Muscle of back (tissue), 11 donors: ENCODE data around the gene POFUT2. TPM values are rescaled to one million over a fixed set of nuclear protein-coding genes. Genes with fewer than 3 reads are reported as not detected.

Source experiments
- DNase-seq, 3 donors: peaks; one replicate each; pipeline versions ENCODE4 v3.0.0 to v3.0.0-alpha.2; 2013
- polyA plus RNA-seq, 10 donors: library from polyadenylated mRNA; unstranded; fragments of 120-200 nt; gene quantifications; one replicate each; pipeline ENCODE4 v1.2.1, GENCODE V29; 2013; ENCODE audit not compliant: insufficient read length in 10 of 10

Gene POFUT2
- polyA plus RNA-seq, 10 donors = 30.6 to 44.3 (median 39.3) TPM

DNA sequence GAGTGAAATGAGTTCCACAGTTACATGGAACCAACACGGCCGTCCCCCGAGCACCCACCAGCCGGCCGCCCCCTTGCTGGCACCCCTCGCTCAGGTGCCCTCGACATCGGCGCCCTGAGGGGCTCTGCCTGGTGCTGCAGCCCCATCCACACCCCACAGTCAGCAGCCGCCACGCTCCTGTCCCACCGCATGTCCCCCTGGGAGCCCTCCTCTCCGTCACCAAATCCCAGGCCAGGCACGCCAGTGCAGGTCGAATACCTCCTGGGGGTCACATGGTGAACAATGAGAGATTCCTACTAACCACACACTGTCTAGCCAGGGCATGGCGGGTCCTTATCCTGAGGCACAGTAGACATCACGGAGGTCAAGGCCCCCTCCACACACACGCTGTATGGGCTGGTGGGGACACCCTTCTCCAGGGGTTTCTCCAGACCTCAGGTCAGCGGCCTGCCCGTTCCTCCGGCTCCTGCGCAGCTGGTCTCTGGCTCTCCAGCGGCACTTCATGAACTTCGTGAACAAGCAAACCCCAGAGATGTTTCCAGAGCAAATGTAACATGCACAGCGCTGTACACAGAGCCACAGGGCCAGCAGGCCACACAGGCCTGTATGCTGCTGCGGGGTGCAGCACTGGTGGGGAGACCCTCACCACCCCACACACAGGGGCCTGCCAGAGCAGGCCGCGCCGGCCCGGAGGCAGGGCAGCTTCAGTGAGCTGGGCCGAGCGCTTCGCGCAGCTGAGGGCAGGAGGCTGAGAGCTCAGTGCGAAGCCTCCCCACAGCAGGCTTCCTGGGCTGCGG is 21.8 kb downstream of the POFUT2 start:
- no peak for DNase-seq

- DNase-seq = no peak
Measured at GRCh38 chr21:45264912-45265515, 22.7 kb downstream of the POFUT2 start.

DNA sequence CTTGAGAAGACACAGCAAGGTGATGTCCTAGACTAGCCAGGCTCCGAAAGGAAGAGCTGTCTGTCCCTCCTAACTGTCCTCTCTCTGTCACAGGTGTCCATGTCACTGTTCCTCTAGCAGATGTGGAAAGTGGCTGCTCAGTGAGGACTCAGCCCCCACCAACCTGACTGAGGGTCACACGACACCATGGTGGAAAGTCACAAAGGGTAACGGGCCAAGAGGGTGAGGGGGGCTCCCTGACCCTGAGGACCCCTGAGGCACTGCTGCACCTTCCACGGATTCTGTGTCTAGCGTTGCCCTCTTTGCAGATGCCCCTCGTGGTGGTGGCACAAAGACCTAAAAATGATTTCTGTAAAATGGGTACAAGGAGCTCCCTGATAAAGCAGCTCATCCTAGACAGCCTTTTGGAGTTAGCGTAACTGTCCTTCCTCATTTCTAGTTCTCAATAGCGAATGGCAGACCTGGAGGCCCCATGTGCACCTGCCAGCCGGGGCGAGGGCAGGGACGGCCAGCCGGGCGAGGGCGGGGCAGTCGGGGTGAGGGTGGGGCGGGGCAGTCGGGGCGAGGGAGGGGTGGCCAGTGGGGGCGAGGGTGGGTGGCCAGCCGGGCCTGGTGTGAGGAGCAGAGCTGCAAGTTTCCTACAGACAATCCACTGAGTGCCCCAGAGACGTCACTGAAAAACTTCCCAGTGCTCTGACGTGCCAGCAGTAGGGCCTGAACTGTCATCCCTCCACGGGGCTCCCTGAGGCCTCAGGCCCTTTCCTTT is 23.4 kb downstream of the POFUT2 start:
- DNase-seq = no peak

DNA sequence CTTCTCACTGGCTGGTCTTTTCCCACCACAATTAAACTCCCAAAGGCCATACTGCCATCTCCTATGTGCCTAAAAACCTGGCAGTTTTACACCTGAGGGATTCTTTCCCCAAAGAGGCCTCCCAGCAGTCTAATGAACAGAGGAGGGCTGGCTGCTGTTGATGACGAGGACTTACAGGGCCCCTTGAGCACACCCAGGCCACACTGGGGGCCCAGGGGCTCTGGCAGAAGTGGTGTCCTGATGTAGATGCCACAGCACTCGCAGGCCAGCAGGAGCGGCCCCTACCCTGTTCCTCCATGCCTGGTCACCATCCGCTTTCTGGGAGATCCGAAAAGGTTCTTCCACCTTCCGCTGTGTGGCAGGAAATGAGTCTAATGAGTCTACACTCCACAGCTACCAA is 24.2 kb downstream of the POFUT2 start:
- no peak for DNase-seq

DNA sequence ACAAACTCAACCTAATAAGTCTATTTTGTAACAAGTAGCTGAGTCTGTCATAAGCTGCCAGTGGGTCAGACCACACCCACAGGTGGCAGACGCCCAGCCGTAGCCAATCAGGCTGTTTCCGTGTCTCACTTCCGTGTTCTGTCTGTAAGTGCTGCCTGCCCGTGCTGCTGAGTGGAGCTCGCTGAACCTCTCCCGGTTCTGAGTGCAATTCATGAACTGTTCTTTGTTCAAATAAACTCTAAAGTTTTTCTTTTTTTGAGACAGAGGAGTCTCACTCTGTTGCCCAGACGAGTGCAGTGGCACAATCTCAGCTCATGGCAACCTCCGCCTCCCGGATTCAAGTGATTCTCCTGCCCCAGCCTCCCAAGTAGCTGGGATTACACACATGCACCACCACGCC is 25.1 kb downstream of the POFUT2 start:
- no peak for DNase-seq

- no peak for DNase-seq
Measured at GRCh38 chr21:45262041-45262581, 25.6 kb downstream of the POFUT2 start.

DNA sequence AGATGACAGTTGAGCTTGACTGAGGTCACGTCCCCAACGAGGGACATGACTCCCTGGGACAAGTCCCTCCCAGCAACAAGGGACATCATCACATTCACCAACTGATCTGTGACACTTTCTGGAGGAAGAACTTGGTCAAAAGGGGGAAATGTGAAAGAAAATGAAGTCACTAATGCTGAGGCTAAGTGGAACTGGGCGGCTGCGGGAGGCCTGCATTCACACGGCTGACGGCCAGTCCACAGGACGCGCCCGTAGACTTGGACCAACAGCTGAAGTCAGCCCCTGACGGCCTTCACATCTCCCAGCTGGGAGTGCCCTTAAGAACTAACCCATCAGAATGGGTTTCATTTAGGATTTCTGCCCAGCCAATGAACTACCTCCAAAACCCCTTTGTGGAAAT is 26.6 kb downstream of the POFUT2 start:
- no peak for DNase-seq

DNA sequence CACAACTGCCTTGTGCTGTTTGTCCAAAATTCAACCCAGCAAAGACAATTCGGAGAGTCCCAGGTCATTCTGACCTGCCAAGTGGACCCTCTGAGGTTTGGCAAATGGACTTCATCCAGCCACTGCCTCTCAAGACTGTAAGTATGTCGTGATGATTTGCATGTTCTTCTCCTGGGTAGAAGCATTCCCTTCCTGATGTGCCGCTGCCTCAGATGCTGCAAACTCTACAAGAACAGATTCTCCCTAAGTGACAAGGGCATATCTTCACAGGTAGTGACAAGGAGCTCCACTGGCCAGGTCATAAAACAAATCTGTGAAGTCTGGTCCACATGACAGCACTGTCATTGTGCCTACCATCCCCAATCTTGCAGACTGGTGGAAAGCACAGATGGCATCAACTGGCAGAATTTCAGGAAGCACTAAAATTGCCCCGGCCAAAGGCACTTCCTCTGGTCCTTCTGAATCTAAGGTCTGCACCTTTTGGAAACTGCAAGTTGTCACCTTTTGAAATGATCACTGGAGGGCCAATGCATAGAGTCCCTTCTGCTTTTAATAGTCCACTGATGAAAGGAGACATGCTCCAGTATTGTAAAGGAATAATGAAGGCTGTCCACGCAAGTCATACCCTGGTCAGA is 27.4 kb downstream of the POFUT2 start:
- DNase-seq = no peak

DNA sequence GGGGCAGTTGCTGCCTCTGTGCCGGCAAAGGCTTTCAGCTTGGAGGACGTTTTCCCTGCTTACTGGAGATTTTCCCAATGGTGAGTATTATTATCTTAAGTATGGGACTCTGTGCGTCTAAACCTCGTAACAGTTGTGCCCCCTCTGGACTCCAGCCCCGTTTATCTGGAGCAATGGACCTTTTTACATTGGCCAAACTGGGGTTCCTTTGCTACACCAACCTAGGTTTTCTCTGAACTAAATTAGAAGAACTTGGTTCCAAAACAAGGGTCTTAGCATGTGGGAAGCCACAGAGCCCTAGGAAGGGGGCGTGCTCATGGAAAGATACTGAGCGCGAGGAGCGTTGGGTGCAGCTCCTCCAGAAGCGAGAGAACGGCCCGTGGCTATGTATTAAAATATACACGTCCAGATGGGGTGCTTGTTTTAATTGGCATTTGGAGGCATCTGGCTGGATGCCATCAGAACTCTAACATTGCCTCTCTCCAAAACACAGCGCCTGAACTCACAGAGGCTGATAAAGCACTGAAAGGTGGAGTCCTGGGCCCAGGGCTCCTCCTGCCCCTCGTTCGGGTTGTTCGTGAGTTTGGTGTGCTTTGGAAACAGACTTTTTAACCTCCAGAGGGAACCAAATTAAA is 28.4 kb downstream of the POFUT2 start:
- no peak for DNase-seq

DNA sequence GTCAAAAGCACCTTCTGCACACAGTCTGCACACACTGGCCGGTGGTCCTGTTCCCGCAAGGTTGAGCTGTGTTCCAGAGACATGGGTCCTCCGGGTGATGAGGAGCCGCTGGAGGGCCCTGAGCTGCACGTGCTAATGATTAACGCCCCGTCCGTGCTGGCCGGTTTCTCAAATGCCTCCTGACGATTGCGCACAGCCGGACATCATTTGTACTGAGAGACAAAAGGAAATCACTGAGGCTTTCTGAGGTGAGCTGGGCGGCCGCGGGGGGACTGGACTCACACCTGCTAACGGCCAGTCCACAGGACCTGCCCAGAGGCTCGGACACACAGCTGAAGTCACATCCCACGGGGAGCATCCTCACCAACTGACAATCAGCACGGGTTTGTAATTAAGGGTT is 29.2 kb downstream of the POFUT2 start:
- DNase-seq = no peak

GRCh38 chr21:45257673-45258341 is 29.9 kb downstream of the POFUT2 start:
- DNase-seq = no peak

- peak in 1 of 3 donors; percentile 40 for DNase-seq
Measured at GRCh38 chr21:45256912-45257672, 30.6 kb downstream of the POFUT2 start.

DNA sequence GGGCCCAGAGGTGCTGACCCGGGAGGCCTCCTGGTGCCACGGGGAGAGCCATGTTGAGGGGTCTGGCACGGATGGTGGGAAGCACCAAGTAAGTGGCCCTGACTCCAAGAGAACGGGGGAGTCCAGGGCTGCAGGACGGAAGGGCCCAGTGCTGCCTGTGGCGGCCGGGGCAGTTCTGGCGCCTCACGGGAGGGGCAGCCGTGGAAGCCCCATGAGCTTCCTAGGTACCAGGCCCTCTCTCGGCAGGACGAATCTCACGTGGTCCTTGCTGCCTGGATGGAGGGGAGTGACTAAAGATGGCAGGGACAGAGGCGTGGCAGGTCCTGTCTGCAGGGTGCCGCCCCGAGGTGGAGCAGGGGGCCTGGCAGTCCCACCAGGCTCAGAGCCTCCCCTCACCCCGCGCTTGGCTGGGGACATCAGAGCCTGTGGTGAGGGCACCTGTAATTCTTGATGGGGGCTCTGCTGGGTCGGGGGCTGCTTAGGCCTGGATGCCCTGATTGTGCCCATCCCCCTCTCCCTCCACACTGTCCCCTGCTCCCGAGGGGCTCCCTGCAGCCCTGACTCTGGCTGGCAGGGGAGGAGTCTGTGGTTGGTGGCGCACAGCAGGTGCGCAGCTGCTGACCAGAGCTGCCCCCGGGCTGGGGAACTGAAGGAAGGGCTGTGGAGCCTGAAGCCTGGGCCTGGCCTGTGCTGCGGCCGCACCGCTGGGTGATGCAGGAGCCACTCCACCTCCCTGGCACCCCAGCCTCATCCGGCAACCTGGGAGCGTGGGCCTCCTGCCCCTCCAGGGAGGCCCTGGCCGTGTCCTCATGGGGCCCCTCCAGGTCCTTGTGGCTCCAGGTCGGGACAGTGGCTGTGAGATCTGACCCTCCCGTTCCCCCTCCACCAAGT is 31.4 kb downstream of the POFUT2 start:
- no peak for DNase-seq

DNA sequence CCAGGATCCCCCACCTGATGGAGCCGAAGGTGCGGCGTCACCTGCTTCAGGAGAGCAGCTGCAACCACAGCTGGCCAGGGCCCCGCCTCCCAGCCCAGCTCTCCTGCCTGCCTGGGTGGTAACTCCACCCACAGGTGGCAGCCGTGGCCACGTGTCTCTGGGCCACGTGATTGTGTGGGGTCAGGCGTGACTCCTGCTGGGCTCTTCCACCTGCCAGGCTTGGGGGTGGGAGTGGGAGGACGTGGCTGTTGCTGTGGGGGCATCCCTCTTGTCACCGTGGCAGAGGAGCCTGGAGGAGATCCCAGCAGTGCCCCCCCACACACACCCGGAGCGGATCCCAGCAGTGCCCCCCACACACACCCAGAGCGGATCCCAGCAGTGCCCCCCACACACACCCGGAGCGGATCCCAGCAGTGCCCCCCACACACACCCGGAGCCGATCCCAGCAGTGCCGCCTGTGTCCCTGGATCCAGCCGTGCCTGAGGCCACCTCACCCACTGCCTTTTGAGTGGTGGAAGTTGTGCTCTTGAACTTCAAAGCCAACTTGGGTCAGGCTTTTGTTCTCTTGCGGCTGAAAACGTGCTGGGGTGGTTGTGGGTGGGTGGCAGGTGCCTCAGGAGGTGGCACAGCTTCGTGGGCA is 32.2 kb downstream of the POFUT2 start:
- DNase-seq = no peak

DNA sequence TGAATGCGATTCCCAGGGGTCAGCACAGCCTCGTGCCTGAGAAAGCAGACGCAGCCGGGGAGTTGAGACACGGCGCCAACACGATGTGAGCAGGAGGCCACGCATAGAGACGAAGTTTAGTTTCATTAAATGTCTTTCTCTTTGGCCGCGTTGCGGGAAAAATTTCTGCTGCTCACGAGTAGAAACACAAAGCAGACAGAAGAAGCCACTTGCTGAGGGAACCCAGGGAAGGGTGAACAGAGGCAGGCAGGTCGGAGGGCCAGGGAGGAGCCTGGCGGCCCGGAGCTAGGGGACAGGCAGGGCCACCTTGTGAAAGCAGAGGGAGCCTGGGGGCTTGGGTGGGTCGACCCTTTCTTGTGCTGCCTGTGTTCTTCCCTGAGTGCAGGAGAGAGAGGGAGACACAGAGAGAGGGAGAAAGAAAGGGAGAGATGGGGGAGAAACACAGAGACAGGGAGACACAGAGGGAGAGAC is 33.2 kb downstream of the POFUT2 start:
- DNase-seq = peak in 1 of 3 donors; percentile 52

DNA sequence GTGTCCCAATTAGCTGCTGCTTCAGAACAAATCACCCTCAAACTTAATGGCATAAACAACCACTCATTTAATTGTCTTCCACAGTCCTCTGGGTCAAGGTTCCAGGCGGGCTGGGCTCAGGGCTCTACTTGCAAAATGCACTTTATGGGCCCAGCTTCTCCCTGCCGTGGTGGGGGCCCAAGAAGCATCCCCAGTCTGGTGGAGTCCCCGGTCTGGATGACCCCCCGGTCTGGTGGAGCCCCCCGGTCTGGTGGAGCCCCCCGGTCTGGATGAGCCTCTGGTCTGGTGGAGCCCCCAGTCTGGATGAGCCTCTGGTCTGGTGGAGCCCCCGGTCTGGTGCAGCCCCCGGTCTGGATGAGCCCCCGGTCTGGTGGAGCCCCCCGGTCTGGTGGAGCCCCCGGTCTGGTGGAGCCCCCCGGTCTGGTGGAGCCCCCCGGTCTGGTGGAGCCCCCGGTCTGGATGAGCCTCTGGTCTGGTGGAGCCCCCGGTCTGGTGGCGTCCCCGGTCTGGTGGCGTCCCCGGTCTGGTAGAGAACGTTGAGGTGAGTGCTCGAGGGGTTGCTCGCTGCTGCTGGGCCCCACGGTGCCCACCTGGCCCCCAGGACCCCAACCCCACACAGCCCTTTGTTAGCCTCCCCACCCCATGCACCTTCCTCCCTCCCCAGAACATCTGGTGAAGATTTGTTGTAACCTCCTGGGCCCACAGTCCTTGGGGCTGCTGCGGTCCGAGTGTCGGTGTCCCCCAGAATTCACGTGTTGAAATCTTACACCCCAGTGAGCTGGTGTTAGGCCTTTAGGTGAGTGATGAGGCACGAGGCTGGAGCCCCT is 33.8 kb downstream of the POFUT2 start:
- no peak for DNase-seq

DNA sequence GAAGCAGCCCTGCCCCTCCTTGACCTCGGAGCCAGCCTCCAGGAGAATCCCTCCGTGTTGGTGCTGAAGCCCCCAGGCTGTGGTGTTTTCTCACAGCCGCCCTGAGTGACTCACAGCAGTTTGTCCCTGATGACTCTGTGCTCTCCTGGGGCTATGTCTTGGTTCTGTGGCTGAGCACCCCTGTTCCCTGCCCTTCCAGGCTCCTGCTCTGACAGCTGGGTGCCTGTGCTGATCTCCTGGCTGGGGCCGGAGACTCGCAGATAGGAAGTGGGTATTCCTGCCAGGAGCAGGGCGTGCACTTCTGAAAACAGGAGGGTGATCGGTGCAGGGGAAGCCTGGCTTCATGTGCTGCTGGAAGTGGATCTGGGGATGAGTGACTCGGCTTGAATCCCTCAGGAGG is 34.5 kb downstream of the POFUT2 start:
- no peak for DNase-seq
